ENCODE results near the gene SDHAF4. TPM values are rescaled to one million over a fixed set of nuclear protein-coding genes. Genes with fewer than 3 reads are reported as not detected.
"Not testable (repeated sequence)": the region's sequence is repeated elsewhere in the genome, so short reads cannot be mapped to it uniquely, and the experiment has no call there.

The SDHAF4 gene
- total RNA-seq, 1 experiment from 2014 or later: 9.3 TPM

GRCh38 chr6:70552974-70553373 lies 13.8 kb upstream of the SDHAF4 start:
- no peaks in the 10 kb centered on the region for H3K36me3 ChIP-seq (ENCODE audit: insufficient read depth, low read length, poor library complexity, severe bottlenecking)
- CTCF ChIA-PET: no interaction called here

GRCh38 chr6:70557998-70558397 lies 8.7 kb upstream of the SDHAF4 start:
- intact Hi-C loops (cut with micrococcal nuclease; ENCODE audit: unreplicated experiment): no loop called here
- CTCF ChIA-PET: no interaction called here
- TF ChIP-seq EZH2 (IDR thresholded peaks at IDR 0.05; ENCODE audit: borderline replicate concordance, low read depth, low read length, poor library complexity, severe bottlenecking) (no peak), CTCF (conservative IDR thresholded peaks at IDR 0.05; ENCODE audit: low read depth, low read length) (no peak)

More at GRCh38 chr6:70552974-70553373, 13.8 kb upstream of the SDHAF4 start:
- no peaks in the 10 kb centered on the region for H3K4me1 ChIP-seq (ENCODE audit: insufficient read depth, low read length, poor library complexity, severe bottlenecking)
- DNase-seq (ENCODE audit: low spot score): no peak
- no peak for TF ChIP-seq EZH2 (IDR thresholded peaks at IDR 0.05; ENCODE audit: borderline replicate concordance, low read depth, low read length, poor library complexity, severe bottlenecking)
- no peak for TF ChIP-seq CTCF (conservative IDR thresholded peaks at IDR 0.05; ENCODE audit: low read depth, low read length)
- no TSS peak for BruUV-seq (replicated peaks)
- H3K27me3 ChIP-seq (replicated peaks; ENCODE audit: insufficient read depth, low read depth, low read length, poor library complexity): no peaks in the 10 kb centered on the region
- no peak overlapping the region for H3K27ac ChIP-seq (ENCODE audit: low read depth, low read length, poor library complexity, severe bottlenecking)
- intact Hi-C loops (cut with micrococcal nuclease; ENCODE audit: unreplicated experiment): no loop called here
- no peaks in the 10 kb centered on the region for H3K9me3 ChIP-seq (ENCODE audit: low read depth, low read length, poor library complexity, severe bottlenecking)
- POLR2A ChIA-PET (ENCODE audit: low non-redundant PET): no interaction called here
- H3K4me3 ChIP-seq (ENCODE audit: low read depth, low read length, poor library complexity, severe bottlenecking): no peak overlapping the region

GRCh38 chr6:70562401-70562800 lies 4.3 kb upstream of the SDHAF4 start:
- H3K27me3 ChIP-seq (replicated peaks; ENCODE audit: insufficient read depth, low read depth, low read length, poor library complexity); H3K27ac ChIP-seq (ENCODE audit: low read depth, low read length, poor library complexity, severe bottlenecking); H3K36me3 ChIP-seq (ENCODE audit: insufficient read depth, low read length, poor library complexity, severe bottlenecking); intact Hi-C loops (cut with micrococcal nuclease; ENCODE audit: unreplicated experiment); H3K9me3 ChIP-seq (ENCODE audit: low read depth, low read length, poor library complexity, severe bottlenecking); H3K4me1 ChIP-seq (ENCODE audit: insufficient read depth, low read length, poor library complexity, severe bottlenecking); DNase-seq (ENCODE audit: low spot score); BruUV-seq (replicated peaks); POLR2A ChIA-PET (ENCODE audit: low non-redundant PET); H3K4me3 ChIP-seq (ENCODE audit: low read depth, low read length, poor library complexity, severe bottlenecking); CTCF ChIA-PET: not testable (repeated sequence)

More at GRCh38 chr6:70557998-70558397, 8.7 kb upstream of the SDHAF4 start:
- DNase-seq (ENCODE audit: low spot score): no peak
- no TSS peak for BruUV-seq (replicated peaks)
- Histone ChIP-seq H3K4me3 (ENCODE audit: low read depth, low read length, poor library complexity, severe bottlenecking) (no peak overlapping the region), H3K27me3 (replicated peaks; ENCODE audit: insufficient read depth, low read depth, low read length, poor library complexity) (no peaks in the 10 kb centered on the region), H3K27ac (ENCODE audit: low read depth, low read length, poor library complexity, severe bottlenecking) (no peak overlapping the region), H3K36me3 (ENCODE audit: insufficient read depth, low read length, poor library complexity, severe bottlenecking) (no peaks in the 10 kb centered on the region), H3K4me1 (ENCODE audit: insufficient read depth, low read length, poor library complexity, severe bottlenecking) (no peaks in the 10 kb centered on the region), H3K9me3 (ENCODE audit: low read depth, low read length, poor library complexity, severe bottlenecking) (no peaks in the 10 kb centered on the region)
- POLR2A ChIA-PET (ENCODE audit: low non-redundant PET): no interaction called here

GRCh38 chr6:70563530-70563929 lies 3.2 kb upstream of the SDHAF4 start:
- BruUV-seq (replicated peaks): no TSS peak
- intact Hi-C loops (cut with micrococcal nuclease; ENCODE audit: unreplicated experiment): no loop called here
- DNase-seq (ENCODE audit: low spot score): no peak

More at GRCh38 chr6:70563530-70563929, 3.2 kb upstream of the SDHAF4 start:
- Histone ChIP-seq H3K9me3 (ENCODE audit: low read depth, low read length, poor library complexity, severe bottlenecking) (no peaks in the 10 kb centered on the region), H3K4me3 (ENCODE audit: low read depth, low read length, poor library complexity, severe bottlenecking) (no peak overlapping the region), H3K27me3 (replicated peaks; ENCODE audit: insufficient read depth, low read depth, low read length, poor library complexity) (no peaks in the 10 kb centered on the region), H3K27ac (ENCODE audit: low read depth, low read length, poor library complexity, severe bottlenecking) (no peak overlapping the region), H3K4me1 (ENCODE audit: insufficient read depth, low read length, poor library complexity, severe bottlenecking) (peaks cover 4% of the 10 kb centered on the region), H3K36me3 (ENCODE audit: insufficient read depth, low read length, poor library complexity, severe bottlenecking) (peaks cover 5% of the 10 kb centered on the region)
- CTCF ChIA-PET: no interaction called here
- POLR2A ChIA-PET (ENCODE audit: low non-redundant PET): no interaction called here
- TF ChIP-seq CTCF (conservative IDR thresholded peaks at IDR 0.05; ENCODE audit: low read depth, low read length) (no peak), EZH2 (IDR thresholded peaks at IDR 0.05; ENCODE audit: borderline replicate concordance, low read depth, low read length, poor library complexity, severe bottlenecking) (no peak)
